Activated CD8-positive, alpha-beta T cell treated with anti-CD3 and anti-CD28 coated beads for 36 hours (primary cell): ENCODE data around the gene TMPRSS2. TPM values are rescaled to one million over a fixed set of nuclear protein-coding genes. Genes with fewer than 3 reads are reported as not detected.

Experiments used
- ATAC-seq: fragments of 200-7000 bp; cut with Tn5 transposase; one replicate; pipeline ENCODE4 v1.10.0; 2021; ENCODE audit warnings: mild to moderate bottlenecking, moderate library complexity
- CTCF ChIA-PET: fragments of 350-600 bp; sonication (Branson Sonifier 250); formaldehyde crosslinking; loops from one replicate; lab custom pipeline; 2021; ENCODE audit warnings: antibody characterized with exemption; lab: Charles Lee
- POLR2A ChIA-PET: fragments of 350-600 bp; sonication (Branson Sonifier 250); formaldehyde crosslinking; loops from one replicate; lab custom pipeline; 2021; ENCODE audit warnings: antibody characterized with exemption; lab: Charles Lee
- DNase-seq: peaks from one replicate; pipeline ENCODE4 v3.0.0-alpha.2; 2020
- H3K27ac Mint-ChIP-seq: one replicate; pipeline ENCODE4 v1.8.0; 2021; ENCODE audit warnings: mild to moderate bottlenecking, mixed read lengths
- H3K27me3 Mint-ChIP-seq: one replicate; pipeline ENCODE4 v1.8.0; 2021; ENCODE audit warnings: mixed read lengths
- H3K36me3 Mint-ChIP-seq: one replicate; pipeline ENCODE4 v1.8.0; 2021; ENCODE audit warnings: low read depth, mixed read lengths
- H3K4me1 Mint-ChIP-seq: one replicate; pipeline ENCODE4 v1.8.0; 2021; ENCODE audit warnings: low read depth, mixed read lengths
- H3K4me3 Mint-ChIP-seq: one replicate; pipeline ENCODE4 v1.8.0; 2021; ENCODE audit warnings: mild to moderate bottlenecking, moderate library complexity, mixed read lengths
- H3K9me3 Mint-ChIP-seq: one replicate; pipeline ENCODE4 v1.8.0; 2021; ENCODE audit warnings: mixed read lengths
- intact Hi-C: fragments of 100-400 bp; cut with micrococcal nuclease; formaldehyde crosslinking; loops from one replicate; pipeline ENCODE4 v1.10.0; 2022
- total RNA-seq, 2 experiments: library from RNA; stranded (reverse); gene quantifications; one replicate each; pipeline ENCODE4 v1.2.3, GENCODE V29; 2021
- TF ChIP-seq, protein P1 (sequence below): fragments of 200-600 bp; IDR thresholded peaks from one replicate; pipeline ENCODE4 v1.8.0; 2022; ENCODE audit warnings: antibody characterized with exemption, mild to moderate bottlenecking

TMPRSS2 gene
- total RNA-seq, 2 experiments from 2014 or later: not detected

- peaks cover 10% of the 10 kb centered on the region for H3K27me3 Mint-ChIP-seq
- H3K4me1 Mint-ChIP-seq: no peaks in the 10 kb centered on the region
- DNase-seq: no peak
- no peaks in the 10 kb centered on the region for H3K36me3 Mint-ChIP-seq
- H3K4me3 Mint-ChIP-seq: no peak overlapping the region
- no peaks in the 10 kb centered on the region for H3K9me3 Mint-ChIP-seq
- POLR2A ChIA-PET: no interaction called here
- intact Hi-C loops: no loop called here
- no peak for ATAC-seq
- TF ChIP-seq, protein P1, sequence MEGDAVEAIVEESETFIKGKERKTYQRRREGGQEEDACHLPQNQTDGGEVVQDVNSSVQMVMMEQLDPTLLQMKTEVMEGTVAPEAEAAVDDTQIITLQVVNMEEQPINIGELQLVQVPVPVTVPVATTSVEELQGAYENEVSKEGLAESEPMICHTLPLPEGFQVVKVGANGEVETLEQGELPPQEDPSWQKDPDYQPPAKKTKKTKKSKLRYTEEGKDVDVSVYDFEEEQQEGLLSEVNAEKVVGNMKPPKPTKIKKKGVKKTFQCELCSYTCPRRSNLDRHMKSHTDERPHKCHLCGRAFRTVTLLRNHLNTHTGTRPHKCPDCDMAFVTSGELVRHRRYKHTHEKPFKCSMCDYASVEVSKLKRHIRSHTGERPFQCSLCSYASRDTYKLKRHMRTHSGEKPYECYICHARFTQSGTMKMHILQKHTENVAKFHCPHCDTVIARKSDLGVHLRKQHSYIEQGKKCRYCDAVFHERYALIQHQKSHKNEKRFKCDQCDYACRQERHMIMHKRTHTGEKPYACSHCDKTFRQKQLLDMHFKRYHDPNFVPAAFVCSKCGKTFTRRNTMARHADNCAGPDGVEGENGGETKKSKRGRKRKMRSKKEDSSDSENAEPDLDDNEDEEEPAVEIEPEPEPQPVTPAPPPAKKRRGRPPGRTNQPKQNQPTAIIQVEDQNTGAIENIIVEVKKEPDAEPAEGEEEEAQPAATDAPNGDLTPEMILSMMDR: no peak
- CTCF ChIA-PET: no interaction called here
- H3K27ac Mint-ChIP-seq: no peak overlapping the region
These were observed 28.3 kb upstream of the TMPRSS2 start for GRCh38 chr21:41536076-41536826.

DNA sequence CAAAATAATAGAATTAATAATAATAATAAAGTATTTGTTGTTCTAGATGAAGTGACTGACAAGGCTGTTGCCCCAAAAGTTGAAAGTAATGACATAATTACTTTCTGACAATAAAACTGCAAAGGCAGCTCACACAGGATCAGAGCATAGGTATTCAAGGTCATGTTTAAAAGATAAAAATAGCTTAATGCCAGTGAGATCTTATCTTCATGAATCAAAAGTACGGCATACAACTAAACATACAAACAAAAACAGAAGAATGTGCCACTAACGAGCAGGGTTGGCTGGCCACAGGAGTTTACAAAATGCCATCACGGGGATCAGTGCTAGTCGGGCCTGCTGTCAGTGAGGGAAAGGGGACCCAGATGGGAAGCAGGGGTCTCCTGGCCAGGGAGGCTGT is 22.4 kb upstream of the TMPRSS2 start:
- intact Hi-C loops: no loop called here
- Mint-ChIP-seq H3K9me3 (no peaks in the 10 kb centered on the region), H3K27ac (no peak overlapping the region), H3K4me3 (no peak overlapping the region), H3K27me3 (peaks cover 6% of the 10 kb centered on the region), H3K4me1 (no peaks in the 10 kb centered on the region), H3K36me3 (no peaks in the 10 kb centered on the region)
- DNase-seq (no peak), ATAC-seq (no peak)
- POLR2A ChIA-PET: no interaction called here
- CTCF ChIA-PET: no interaction called here
- TF ChIP-seq, protein P1: no peak

DNA sequence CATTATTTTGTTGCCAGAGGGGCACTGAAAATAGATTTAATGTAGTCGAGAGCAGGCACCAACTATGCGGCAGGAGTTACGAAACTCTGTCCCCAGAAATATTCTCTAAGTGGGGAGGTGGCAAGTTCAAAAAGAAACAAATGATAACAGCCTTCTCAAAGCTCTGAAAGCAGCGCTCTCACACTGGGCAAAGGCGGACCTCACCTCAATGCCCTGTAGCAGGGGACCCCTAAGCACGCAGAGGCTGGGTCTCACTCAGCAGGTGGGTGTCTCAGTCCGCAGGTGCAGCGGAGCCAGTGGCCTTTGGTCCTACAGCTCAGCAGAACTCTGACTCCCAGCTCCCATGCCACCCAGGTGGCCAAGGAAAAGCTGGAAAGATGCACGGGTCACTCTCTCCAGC is 21.8 kb upstream of the TMPRSS2 start:
- ChIA-PET POLR2A (no interaction called here), CTCF (no interaction called here)
- Mint-ChIP-seq H3K9me3 (no peaks in the 10 kb centered on the region), H3K4me3 (no peak overlapping the region), H3K4me1 (no peaks in the 10 kb centered on the region), H3K27ac (no peak overlapping the region), H3K36me3 (no peaks in the 10 kb centered on the region), H3K27me3 (peaks cover 5% of the 10 kb centered on the region)
- ATAC-seq: no peak
- TF ChIP-seq, protein P1: no peak
- intact Hi-C loops: no loop called here
- DNase-seq: no peak

GRCh38 chr21:41526478-41527087 is 18.6 kb upstream of the TMPRSS2 start:
- ATAC-seq: no peak
- CTCF ChIA-PET: interaction anchor here (1.3 kb wide), 1 partner anchor 243 kb away, joined by 4 read pairs; no protein-coding TSS in a partner anchor

DNA sequence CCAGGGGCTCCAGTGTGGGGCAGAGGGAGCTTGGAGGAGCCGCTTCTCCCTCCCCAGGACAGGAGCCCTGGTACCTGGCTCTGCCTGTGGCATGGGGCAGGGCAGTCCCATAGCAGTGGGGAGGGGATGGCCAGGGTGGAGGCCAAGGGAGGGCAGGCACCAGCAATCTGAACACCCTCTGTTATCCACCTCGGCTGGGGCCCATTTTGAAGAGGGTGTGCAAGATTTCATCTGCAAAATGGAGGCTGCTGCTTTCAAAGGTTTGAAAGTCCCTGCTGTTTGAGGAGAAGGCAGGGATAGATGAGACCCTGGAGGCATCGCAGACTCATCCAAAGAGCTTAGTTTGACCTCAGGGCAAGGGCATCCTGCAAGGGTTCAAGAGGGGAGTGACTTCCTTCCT is 15.2 kb upstream of the TMPRSS2 start:
- DNase-seq (no peak), ATAC-seq (no peak)
- CTCF ChIA-PET: no interaction called here
- peaks cover 5% of the 10 kb centered on the region for H3K27me3 Mint-ChIP-seq
- POLR2A ChIA-PET: no interaction called here
- no peaks in the 10 kb centered on the region for H3K36me3 Mint-ChIP-seq
- no peaks in the 10 kb centered on the region for H3K9me3 Mint-ChIP-seq
- intact Hi-C loops: no loop called here
- no peak overlapping the region for H3K4me3 Mint-ChIP-seq
- H3K27ac Mint-ChIP-seq: no peak overlapping the region
- TF ChIP-seq, protein P1: no peak
- H3K4me1 Mint-ChIP-seq: peaks cover 5% of the 10 kb centered on the region

More at GRCh38 chr21:41526478-41527087, 18.6 kb upstream of the TMPRSS2 start:
- Mint-ChIP-seq H3K27ac (no peak overlapping the region), H3K4me3 (no peak overlapping the region), H3K4me1 (peaks cover 2% of the 10 kb centered on the region), H3K27me3 (peaks cover 5% of the 10 kb centered on the region), H3K9me3 (no peaks in the 10 kb centered on the region), H3K36me3 (no peaks in the 10 kb centered on the region)
- DNase-seq: no peak
- POLR2A ChIA-PET: no interaction called here
- TF ChIP-seq, protein P1: no peak
- intact Hi-C loops: no loop called here
